ENCODE measurements around the gene SCN7A. TPM values are rescaled to one million over a fixed set of nuclear protein-coding genes. Genes with fewer than 3 reads are reported as not detected.
"Not testable (repeated sequence)": the region's sequence is repeated elsewhere in the genome, so short reads cannot be mapped to it uniquely, and the experiment has no call there.

Gene SCN7A
- total RNA-seq, 1 donor from 2014 or later: 35.4 TPM

GRCh38 chr2:166373539-166373938 lies 120.5 kb downstream of the SCN7A start:
- no peak for DNase-seq (ENCODE audit: missing footprints)
- intact Hi-C loops (cut with DNase I): no loop called here
- no peak for ATAC-seq

- no peak for ATAC-seq
- DNase-seq (ENCODE audit: missing footprints): no peak
- intact Hi-C loops (cut with DNase I): no loop called here
These were observed 120.9 kb downstream of the SCN7A start for GRCh38 chr2:166373105-166373504.

DNA sequence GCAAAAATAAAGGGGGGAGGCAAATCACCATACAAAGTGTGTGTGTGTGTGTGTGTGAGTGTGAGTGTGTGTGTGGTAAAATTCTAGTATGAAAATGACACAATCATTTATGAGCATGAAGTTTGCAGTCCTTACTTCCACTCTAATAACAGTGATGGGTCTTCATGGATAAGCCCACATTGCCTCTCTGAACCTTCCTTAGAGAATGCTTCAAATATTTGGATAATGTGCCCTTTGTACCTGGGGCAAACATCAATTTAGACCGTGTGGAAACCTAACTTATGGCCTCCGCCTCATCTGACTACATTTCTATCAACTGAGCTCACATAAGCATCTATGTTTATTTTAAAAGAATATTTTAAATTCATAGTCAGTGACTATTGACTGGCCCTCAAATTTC lies 122.0 kb downstream of the SCN7A start:
- DNase-seq (ENCODE audit: missing footprints) (no peak), ATAC-seq (no peak)
- intact Hi-C loops (cut with DNase I): no loop called here

- no peak for ATAC-seq
- intact Hi-C loops (cut with DNase I): no loop called here
- DNase-seq (ENCODE audit: missing footprints): no peak
These were observed 128.1 kb downstream of the SCN7A start for GRCh38 chr2:166365803-166366420.

- ATAC-seq (no peak), DNase-seq (ENCODE audit: missing footprints) (no peak)
- intact Hi-C loops (cut with DNase I): no loop called here
These were observed 128.8 kb downstream of the SCN7A start for GRCh38 chr2:166365239-166365638.

DNA sequence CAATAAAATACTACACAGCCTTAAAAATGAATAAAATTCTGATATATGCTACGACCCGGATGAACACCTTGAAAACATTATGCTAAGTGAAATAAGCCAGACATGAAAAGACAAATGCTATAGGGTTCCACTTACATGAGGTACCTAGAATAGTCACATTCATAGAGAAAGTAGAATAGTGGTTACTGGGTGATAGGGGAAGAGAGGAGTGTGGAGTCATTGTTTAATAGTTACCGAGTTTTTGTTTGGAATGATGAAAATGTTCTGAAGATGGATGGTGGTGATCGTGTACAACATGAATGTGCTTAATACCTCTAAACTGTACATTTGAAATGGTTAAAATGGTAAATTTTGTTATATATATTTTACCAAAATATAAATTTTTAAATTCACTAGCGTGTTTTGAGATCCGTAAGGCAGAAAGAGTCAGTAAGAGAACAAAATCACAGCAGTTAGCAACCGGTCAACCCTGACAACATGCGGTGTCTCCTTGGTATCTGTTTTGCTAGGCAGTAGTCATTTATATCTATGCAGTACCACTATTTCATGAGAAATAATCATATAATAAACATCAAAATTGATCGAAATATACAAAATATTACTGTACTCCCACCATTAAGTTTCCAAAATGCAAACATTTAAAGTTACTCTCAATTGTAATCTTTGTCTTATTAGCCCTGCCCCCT lies 129.4 kb downstream of the SCN7A start:
- intact Hi-C loops (cut with DNase I): loop anchor here (5.0 kb wide), 1 partner anchor 153 kb away; no protein-coding TSS in a partner anchor
- DNase-seq (ENCODE audit: missing footprints) (no peak), ATAC-seq (no peak)

GRCh38 chr2:166361351-166362153 lies 132.5 kb downstream of the SCN7A start:
- ATAC-seq: no peak
- intact Hi-C loops (cut with DNase I): loop anchor here (5.0 kb wide), 1 partner anchor 156 kb away; no protein-coding TSS in a partner anchor
- no peak for DNase-seq (ENCODE audit: missing footprints)

DNA sequence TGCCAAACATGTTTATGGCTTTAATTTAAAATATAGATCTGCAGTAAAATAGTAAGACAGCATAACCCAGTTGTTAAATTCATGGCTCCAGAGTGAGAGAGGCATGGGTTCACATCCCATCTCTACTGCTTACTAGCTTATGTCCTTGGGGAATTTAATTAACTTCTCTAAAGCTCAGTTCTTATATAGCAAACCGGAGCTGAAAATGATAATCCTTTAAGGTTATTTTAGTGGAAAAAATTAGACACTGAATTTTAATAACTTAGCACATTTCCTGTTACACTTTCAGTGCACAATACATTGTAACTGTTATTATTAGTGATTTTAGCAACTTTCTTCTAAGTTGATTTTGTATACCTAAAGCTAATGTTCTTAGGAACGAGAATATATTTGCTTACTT lies 133.1 kb downstream of the SCN7A start:
- intact Hi-C loops (cut with DNase I): loop anchor here (5.0 kb wide), 1 partner anchor 156 kb away; no protein-coding TSS in a partner anchor
- DNase-seq (ENCODE audit: missing footprints) (no peak), ATAC-seq (no peak)

GRCh38 chr2:166360426-166360825 lies 133.6 kb downstream of the SCN7A start:
- no peak for DNase-seq (ENCODE audit: missing footprints)
- no peak for ATAC-seq
- intact Hi-C loops (cut with DNase I): loop anchor here (5.0 kb wide), 1 partner anchor 157 kb away; no protein-coding TSS in a partner anchor

DNA sequence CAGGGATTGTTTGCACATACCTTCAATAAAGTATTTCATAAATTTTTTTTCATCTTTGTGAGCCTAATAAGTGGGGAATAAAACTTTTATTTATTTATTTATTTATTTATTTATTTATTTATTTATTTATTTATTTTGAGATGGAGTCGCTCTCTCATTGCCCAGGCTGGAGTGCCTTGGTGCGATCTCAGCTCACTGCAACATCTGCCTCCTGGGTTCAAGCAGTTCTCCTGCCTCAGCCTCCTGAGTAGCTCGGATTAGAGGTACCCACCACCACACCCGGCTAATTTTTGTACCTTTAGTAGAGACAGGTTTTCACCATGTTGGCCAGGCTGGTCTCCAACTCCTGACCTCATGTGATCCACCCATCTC lies 136.1 kb downstream of the SCN7A start:
- intact Hi-C loops (cut with DNase I); ATAC-seq; DNase-seq (ENCODE audit: missing footprints): not testable (repeated sequence)

DNA sequence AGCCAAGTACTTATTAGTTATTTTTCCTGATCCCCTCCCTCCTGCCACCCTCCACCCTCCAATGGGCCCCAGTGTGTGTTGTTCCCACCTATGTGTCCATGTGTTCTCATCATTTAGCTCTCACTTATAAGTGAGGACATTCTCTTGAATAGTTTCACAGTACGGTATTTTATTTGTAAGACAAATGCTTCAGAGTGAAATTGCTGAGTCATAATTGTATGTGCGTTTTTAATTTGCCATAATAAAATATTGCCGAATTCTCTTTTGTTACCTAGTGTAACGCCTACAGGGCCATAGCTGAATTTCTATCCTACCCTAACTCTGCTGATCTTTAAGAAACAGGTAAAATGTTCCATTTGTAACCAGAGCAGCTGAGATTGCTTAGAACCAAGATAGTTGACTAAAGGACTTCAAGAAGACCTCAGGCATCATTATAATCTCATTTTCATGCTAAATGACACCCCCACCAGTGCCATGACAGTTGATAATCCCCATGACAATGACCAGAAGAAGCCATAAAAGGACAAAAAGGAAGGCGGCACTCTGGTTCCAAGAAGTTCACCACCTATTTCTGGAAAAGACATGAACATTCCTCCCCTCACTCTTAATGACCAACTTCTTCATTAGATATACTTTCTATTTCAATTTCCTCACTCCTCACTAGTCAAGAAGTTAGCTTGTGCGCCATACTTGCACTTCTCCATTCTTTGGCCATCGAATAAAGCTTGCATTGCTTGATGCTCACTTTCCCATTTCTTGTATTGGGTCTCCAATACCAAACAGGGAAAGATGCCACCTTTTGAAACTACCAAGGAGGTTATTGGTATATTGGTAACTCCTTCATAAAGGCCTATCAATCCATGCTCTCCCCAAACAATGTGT lies 136.7 kb downstream of the SCN7A start:
- DNase-seq (ENCODE audit: missing footprints) (no peak), ATAC-seq (no peak)
- intact Hi-C loops (cut with DNase I): no loop called here

Other genes with a start within 250 kb of the SCN7A start
- gene SCN9A, start 118.3 kb downstream of the SCN7A start, total RNA-seq: 1.8 TPM

All from Right ventricle myocardium inferior (tissue), 1 donor.